GM21526 (cell line): ENCODE measurements around the gene IFI30.
A peak's percentile ranks its signal among the peaks of the same experiment; 100 is the strongest.
"Not testable (repeated sequence)": the region's sequence is repeated elsewhere in the genome, so short reads cannot be mapped to it uniquely, and the experiment has no call there.

Experiments
- ATAC-seq: cut with Tn5 transposase; IDR thresholded peaks from one replicate; pipeline ENCODE4 v1.9.1; 2021; ENCODE audit warnings: moderate library complexity; ENCODE audit not compliant: unreplicated experiment, low FRiP score

Gene IFI30

DNA sequence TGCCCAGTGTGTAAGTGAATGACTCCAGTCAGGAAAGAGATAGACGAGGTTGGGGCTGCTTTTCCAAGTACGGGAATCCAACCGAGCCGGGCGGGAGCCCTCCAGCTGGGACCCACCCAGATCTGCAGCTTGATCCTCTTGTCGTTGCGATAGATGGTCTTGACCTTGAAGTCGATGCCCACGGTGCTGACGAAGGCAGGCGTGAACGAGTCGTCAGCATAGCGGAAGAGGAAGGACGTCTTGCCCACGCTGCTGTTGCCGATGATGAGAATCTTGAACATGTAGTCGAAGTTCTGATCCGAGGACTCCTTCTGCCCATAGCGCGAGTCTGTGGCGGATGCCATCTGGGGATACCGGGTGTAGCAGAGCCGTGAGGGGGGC, 28.8 kb downstream of the IFI30 start:
- no peak for ATAC-seq

DNA sequence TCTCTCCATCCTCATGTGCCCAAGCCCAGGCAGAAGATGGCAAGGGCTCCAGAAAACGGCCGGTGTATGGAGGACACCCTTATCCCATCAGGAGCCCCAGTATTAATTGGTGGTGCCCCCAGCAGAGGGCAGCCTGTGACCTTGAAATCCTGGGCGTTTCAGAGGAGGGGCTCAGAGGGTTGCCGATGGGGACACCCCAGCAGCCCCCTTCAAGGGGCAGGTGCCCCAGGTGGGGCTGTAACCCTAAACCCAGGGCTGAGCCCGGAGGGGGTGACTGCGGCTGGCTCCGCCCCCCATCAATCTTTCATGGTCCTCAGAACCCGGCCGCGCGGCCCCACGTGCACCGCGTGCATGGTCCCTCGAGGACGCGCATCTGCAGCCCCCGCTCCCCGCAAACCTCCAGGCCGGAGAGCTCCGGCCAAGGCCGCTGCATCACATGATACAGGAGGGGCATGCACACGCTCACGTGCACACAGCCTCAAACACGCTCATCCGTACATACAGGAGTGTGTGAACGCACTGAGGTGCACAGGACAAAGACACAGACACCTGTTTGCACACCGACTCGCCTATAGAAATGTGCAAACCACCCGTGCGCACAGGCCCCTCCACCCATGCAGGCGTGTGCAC, 29.3 kb downstream of the IFI30 start:
- no peak for ATAC-seq

DNA sequence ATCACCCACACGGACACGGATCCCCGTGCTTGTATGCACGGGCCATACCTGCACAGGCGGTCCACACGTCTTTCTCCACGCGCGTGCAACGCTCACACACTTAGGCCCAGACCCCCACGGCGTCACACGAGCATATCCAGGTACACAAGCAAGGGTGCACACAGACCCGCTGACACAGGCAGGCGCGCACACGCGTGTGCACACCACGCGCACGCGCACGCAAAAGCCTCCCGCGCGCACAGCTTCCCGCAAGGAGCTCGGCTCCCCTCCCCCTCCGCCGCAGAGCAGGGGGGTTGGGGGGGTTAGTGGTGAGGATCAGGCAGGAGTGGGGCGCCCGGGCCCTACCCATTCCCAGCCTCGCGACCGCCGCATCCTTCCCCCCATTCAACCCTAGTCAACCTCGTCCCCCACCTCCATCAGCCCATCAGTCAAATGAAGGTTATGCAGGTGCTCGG, 29.8 kb downstream of the IFI30 start:
- ATAC-seq: no peak

DNA sequence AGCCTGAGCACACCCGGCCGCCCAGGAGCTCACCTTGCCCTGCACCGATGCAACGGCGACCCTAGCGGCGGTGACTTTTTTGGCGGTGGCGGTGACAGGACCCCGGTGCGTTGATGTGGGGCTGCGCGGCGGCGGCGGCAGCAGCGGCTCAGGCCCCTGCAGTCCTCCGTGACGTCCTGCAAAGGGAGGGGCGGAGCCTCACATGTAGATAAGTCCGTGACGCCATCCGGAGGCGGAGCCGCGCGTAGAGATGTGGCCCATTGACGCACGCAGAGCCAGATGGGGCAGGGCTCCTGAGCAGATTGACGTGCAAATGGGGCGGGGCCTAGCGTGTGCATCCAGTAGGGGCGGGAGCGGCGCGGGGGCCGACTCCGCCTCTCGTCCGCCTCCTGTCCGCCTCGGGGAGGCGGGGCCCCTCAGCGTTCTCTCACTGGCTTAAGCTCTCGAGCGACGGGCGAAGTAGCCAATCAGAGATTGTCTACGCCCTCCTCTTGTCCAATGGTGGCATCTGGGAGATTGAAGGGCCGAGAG, 30.3 kb downstream of the IFI30 start, which contains the start of gene RAB3A:
Gene RAB3A (minus strand): TSS at position 180 of the 531 bp plus-strand sequence. CDS start 1,302 bp downstream, outside the sequence.
- peak; percentile 78 for ATAC-seq

DNA sequence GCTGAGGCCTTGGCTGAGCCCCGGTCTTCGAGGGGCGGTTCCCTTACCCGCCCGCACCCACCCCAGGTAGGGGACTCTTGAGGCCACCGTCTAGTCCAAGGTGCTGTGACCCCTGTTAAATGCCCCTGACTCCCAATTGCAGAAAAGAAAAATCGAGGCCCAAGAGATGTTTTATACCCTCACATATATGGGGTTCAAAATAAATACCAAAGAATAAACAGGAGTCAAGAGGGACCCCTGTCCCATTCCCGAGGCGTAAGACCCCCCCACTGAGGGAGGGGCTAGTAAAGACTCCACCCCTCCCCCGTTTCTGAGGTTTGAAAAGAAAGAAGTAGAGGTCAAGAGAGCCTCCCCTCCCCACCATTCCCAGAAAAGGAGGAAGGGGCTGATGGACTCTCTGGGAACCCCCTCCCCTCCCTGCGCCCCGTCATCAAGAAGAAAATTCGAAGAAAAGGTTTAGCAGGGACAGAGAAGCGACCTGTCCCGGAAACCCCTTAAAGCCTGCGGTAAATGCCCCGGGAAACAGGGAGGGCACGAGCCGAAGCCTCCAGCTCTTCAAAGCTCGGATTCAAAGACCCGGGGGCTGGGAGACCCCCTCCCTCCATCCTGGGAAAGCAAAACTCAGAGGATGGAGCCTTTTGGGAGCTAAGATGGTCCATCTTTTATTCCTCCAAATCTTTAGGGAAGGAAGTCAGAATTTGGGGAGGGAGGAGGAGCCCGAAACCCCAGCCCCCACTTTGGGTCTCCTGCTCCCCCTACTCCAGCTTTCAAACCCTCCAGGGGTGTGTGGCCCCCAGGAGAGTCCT, 31.0 kb downstream of the IFI30 start:
- peak; percentile 20 for ATAC-seq

DNA sequence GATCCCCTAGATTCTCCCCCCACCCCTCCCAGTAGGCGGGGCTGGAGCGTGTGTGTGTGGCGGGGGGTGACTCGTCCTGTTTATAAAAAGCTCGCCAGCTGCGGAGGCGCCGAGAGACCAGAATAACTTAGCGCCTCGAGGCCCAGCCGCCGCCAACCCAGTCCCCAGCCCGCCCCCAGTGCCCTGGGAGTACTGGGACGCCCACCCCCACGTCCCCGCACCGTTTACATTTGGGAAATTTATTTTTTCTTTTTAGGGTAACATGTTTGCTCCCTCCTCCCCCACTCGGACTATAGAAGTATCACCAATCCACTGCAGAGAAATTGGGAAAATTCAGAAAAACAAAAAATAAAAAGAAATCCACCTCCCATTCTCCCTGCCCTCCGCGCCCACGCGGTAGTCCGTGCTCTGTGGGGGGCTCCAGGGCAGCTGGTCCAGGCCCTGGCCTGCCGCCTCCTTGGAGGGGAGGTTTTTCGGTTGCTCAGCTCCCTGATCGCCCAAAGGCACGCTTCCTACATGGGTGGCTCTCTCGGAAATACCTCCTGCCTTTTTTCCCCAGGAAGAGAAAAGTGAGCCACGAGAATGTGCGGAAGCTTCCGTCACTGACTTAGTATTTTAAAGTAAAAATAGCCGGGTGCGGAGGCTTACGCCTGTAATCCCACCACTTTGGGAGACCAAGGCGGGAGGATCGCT, 31.7 kb downstream of the IFI30 start:
- ATAC-seq: no peak

DNA sequence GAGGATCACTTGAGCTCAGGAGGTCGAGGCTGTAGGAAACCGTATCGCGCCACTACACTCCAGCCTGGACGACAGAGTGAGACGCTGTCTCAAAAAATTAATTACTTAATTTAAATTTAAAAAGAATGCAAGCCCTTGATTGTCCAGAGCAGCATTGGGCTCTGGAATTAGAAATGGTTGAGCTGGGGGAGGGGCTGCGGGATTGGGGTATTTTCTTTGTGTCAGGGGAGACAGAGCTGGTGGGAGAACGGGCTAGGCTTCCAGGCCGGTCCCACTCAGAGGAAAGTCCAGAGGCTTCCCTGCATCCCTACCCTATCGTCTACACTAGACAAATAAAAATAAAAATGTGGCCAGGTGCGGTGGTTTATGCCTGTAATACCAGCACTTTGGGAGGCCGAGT, 32.4 kb downstream of the IFI30 start:
- ATAC-seq: no peak

DNA sequence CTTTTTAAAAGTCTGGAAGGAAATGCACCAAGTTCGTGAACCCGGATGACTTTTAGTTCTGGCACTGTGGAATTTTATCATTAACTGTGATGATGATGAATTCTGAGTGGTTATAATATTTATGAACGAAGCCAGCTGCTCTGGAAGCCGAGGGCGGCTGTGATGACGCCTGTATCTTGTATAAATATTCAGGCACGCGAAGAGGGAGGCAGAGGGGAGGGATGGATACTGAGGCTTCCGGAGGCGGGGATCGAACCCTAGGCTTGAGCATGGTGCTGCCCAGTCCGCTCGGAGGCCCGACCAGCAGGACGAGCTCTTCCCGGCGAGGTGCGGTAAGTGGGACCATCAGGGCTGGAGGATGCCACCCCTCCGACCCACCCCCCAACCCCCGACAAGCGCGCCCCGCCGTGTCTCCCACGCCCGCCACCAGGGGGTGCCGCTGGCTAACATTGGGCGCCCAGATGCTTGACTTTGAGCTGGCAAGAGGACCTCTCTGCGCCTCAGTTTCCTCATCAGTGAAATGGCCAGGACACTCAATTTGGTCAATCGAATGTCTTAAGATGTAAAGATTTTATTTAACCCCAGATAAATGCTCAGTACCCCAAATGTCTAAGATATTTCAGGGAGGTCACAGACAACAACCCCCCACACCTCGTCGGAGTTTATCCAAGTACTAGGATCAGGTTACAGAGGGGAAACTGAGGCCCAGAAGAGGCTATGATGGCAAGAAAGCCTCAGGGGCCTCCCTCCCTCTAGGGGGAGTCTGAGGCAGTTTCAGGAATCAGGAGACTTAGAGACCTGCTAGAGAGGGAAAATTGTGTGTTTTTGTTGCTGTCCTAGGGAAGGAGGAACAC, 34.7 kb downstream of the IFI30 start:
- no peak for ATAC-seq

DNA sequence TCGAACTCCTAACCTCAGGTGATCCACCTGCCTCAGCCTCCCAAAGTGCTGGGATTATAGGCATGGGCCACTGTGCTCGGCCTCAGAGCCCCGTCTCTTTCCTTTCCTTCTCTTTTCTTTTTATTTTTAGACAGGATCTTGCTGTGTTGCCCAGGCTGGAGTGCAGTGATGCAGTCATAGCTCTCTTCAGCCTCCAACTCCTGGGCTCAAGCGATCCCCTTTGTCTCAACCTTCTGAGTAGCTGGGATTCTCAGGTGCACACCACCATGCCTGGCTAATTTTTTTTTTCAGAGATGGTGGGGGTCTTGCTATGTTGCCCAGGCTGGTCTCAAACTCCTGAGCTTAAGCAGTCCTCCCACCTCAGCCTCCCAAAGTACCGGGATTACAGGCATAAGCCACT, 36.3 kb downstream of the IFI30 start:
- not testable (repeated sequence) for ATAC-seq

DNA sequence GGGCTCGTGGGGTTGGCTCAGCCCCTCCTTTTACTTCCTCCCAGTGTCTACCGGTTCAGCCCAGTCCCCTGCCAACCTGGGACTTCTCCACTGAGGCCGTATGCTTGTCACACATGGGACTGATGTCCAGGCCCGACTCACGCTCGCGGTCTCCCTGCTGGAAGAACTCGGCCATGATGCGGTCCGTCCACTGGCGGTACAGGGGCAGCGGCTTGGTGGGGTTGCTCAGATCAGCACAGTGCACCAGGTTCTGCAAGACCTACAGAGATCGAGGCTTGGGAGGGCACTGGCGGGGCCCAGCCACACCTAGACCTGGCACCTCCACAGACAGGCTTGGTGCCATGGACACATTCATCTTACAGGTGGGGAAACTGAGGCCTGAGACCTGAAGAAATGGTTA, 38.1 kb downstream of the IFI30 start:
- ATAC-seq: no peak

DNA sequence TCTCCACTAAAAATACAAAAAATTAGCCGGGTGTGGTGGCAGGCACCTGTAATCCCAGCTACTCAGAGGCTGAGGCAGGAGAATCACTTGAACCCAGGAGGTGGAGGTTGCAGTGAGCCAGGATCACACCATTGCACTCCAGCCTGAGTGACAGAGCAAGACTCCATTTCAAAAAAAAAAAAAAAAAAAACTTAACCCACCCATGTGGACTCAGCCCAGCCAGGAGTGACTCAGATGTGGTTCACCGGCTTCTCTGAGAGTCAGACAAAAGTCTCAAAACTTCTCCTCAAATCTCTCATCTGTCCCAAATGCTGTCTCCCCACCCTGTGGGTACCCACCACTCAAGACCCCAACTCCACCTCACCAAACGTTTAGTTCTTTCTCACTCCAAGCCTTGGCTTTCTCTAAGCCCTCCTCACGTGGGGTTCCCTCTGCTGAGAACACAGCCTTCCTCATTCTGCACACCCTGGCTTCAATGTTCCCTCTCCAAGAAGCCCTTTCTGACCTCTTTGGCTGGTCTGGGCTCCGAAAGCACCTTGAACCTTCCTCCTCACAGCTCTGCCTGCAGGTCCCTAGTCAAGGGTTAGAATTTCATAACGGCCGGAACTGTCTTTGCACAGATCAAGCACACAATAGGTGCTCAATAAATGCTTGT, 41.3 kb downstream of the IFI30 start:
- no peak for ATAC-seq

DNA sequence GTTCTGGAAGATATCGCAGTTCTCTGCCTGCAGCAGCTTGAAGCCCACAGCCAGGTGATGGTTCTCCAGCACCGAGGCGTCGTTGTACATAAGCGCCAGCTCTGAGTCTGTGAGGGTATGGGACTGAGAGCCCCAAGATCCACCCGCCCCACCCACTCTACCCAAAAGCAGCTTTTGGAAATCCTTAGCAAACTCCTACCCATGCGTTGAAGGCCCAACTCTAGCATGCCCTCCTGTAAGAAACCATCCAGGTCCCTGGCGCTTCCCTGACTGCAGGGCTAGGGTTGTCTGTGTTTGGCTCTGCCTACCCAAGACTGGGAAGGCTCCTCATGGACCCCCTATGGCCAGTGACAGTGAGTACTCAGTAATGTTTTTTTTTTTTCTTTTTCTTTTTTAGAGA, 43.2 kb downstream of the IFI30 start:
- ATAC-seq: no peak

DNA sequence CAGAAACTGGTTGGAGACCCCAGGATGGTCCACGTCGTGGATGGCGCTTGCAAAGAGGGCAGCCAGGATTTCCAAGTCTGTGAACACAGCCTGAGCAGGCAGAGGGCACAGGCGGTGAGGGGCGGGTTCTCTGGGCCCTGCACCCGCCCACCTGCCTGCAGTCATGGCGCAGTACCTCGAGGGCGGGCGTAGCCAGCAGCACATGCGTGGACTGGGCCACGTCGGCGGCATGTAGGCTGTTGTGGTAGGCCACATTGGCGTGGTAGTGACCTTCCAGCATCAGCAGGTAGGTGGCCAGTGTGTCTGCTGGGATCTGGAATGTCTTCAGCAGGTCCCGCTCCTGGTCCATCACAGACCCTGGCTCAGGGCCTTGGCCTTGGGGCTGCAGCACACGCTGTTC, 44.5 kb downstream of the IFI30 start:
- ATAC-seq: no peak

DNA sequence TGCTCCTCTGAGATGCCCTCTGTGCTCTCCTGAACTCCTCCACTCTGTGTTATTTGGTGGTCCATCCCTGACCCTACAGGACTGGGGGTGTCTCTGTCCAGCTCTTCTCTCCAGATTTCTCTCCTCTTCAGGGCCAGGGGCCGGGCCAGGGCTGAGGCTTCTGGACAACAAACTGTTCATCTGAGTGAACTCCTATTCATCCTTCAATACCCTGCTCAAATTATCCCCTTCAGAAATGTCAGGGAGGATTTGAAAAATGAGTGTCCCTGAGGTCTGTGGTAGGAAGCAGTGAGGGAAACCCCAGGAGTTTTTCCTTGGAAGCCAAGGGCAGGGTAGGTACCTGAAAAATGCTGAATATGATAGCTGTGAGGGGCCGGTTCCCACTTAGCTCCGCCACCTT, 45.0 kb downstream of the IFI30 start:
- ATAC-seq: no peak

DNA sequence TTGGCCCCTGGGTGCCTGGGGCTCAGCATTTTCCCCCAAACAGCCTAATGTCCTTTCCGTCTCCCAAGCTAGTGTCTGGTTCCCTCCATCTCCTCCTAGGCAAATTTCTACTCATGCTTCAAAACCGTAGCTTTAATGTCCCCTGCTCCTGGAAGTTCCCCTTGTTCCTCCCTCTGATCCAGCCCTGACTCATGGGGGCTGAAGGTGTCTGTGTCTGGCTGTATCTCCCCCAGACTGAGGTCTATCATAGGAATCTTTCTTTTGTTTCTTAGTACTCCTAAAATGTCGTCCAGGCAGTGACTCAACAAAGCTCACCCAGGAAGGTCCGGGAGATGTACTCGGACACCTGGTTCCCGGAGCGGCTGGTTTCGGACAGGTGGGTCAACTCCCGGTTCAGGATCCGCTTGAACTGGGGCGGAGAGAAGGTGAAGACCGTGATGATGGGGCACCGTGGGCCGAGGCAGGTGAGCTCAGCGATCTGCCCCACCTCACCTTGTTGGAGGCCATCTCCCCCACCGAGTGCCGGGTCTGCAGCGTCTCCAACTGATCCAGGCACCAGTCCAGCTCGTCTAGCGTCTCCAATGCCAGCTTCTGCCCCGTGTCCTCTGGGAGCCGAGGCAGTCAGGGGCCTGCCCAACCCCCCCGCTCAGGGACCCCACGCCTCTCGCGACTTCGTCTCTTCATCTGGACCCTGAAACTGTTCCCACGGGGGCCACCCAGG, 46.5 kb downstream of the IFI30 start:
- no peak for ATAC-seq

DNA sequence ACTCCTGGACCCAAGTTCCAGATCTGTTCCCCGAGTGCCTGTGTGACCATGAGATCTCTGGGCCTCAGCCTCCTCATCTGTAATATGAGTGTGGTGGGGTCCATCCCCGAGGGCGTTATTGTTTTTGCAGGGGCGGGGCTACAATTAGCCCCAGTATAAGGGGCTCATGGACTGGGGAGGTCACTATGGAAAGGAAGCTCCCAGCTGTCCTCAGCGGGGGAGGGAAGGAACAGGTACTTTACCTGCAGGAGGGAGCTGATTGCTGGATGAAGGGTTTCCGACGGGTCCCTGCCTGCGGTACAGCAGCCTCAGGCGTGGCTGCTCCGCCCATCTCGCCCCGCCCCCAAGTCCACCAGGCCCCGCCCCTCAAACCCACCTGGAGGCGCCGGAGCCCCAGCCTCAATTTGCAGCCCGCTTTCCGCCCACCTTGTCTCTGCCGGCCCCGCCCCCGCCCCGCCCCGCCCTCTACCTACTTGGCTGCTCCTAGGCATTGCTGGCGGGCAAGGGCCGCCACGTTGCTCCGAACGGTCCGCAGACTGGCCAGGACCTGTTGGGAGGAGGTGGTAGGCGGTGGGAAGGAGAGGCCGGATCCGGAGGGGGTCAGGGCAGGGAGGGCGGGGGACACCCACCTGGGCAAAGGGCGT, 47.1 kb downstream of the IFI30 start:
- ATAC-seq: no peak

DNA sequence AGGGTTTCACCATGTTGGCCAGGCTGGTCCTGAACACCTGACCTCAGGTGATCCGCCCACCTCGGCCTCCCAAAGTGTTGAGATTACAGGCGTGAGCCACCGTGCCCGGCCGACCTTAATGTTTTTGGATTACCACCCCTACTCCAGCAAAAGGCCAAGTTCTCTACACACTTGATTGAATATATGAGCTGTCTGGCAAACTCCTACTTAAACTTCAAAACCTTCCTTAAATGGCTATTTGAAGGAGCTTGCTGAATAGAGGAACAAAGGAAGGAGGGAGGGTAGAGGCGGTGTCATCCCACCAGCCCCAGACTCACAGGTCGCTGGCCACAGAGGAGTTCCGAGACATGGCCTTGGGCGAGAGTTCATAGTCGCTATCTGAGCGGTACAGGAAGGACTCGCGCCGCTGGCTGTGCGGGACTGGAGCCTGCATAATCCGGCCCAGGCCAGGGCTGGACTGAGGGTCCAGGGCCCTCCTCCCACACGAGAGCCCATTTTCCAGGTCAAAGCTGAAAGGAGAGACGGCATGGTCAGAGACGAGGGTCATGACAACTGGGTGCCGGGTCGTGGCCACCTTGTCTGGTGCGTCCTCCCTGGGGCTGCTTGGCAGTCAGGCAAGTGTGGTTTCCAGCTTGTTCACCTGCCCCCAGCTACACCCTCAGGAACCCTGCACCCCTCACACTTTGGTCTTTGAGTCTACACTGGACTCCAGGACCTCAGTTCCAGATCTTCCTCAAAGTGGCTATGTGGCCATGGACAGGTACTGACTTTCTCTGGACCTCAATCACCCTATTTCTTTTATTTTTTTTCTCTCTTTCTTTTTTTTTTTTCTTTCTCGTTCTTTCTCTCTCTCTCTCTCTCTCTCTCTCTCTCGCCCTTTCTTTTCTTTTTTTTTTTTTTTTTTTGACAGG, 48.5 kb downstream of the IFI30 start:
- no peak for ATAC-seq
